Measurements from ENCODE around the gene AMPD1.

GRCh38 chr1:114703242-114703641, 7.9 kb upstream of the AMPD1 start:
- no peak for TF ChIP-seq CTCF (IDR thresholded peaks at IDR 0.05; ENCODE audit: low read length)
- TF ChIP-seq EZH2phosphoT487 (IDR thresholded peaks at IDR 0.05; ENCODE audit: low read length) = no peak
